ENCODE measurements around the gene EML4.
"Not testable (repeated sequence)": the region's sequence is repeated elsewhere in the genome, so short reads cannot be mapped to it uniquely, and the experiment has no call there.

EML4 gene, protein sequence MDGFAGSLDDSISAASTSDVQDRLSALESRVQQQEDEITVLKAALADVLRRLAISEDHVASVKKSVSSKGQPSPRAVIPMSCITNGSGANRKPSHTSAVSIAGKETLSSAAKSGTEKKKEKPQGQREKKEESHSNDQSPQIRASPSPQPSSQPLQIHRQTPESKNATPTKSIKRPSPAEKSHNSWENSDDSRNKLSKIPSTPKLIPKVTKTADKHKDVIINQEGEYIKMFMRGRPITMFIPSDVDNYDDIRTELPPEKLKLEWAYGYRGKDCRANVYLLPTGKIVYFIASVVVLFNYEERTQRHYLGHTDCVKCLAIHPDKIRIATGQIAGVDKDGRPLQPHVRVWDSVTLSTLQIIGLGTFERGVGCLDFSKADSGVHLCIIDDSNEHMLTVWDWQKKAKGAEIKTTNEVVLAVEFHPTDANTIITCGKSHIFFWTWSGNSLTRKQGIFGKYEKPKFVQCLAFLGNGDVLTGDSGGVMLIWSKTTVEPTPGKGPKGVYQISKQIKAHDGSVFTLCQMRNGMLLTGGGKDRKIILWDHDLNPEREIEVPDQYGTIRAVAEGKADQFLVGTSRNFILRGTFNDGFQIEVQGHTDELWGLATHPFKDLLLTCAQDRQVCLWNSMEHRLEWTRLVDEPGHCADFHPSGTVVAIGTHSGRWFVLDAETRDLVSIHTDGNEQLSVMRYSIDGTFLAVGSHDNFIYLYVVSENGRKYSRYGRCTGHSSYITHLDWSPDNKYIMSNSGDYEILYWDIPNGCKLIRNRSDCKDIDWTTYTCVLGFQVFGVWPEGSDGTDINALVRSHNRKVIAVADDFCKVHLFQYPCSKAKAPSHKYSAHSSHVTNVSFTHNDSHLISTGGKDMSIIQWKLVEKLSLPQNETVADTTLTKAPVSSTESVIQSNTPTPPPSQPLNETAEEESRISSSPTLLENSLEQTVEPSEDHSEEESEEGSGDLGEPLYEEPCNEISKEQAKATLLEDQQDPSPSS

GRCh38 chr2:42169100-42169873 lies at the start of gene EML4:
Gene EML4 (plus strand): TSS chr2:42169353. CDS start chr2:42169612, 259 bp downstream.
- DNase-seq = peak; percentile 94

DNA sequence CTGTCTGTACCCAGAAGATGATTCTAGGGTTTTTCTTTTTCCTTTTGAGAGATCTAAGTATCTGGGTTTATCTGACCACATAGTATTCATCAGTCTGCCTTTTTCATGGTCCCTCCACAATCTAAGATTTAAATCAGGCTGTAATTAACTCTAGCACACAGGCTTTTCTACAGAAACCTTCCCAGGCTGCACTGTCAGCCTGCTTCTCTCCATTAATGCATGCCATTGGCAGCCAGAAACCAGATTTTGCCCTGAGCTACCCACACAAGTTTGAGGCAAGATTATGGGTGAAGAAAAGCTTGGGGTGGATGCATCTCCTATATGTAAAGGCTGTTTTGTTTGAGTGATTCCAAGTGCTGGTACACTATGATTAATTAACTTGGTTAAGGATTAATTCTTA lies 45.7 kb upstream of the EML4 start:
- DNase-seq = no peak

- DNase-seq = no peak
Measured at GRCh38 chr2:42124011-42124785, 45.0 kb upstream of the EML4 start.

DNA sequence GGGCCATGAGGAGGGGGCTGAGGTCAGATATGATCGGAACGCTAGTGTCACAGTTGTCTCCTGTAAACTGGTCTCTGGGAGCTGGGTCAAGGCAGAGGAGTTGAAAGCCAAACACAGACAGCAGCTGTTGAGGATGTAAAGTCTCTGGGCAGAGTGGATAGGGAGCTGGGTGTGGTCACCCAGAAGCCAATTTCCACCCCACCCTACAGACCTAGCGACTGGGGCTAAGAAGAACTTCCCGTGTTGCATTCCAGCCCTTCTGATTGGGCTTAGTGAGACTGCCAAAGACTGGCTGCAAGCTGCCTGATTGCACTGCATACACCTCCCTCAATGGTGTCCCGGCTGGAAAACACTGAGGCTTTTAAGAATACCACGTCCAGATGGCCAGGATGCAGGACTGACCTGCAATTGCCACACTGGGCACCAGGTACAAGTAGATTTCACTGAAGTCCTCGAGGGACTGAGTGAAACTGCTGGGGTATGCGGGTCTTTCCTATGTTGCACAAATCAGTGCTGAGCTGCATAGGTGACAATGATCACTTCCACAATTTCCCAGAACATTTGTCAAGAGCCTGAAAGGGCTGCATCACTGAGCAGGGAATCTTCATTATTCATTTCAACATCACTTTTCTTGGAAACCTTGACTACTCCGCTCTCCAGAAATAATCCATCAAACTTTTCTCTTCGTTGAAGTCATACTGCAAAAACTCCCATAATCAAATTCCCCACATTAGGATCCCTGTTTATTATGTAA lies 43.1 kb upstream of the EML4 start:
- peak; percentile 57 for DNase-seq

GRCh38 chr2:42126873-42127272 lies 42.3 kb upstream of the EML4 start:
- DNase-seq = not testable (repeated sequence)

GRCh38 chr2:42127425-42128424 lies 41.4 kb upstream of the EML4 start:
- DNase-seq = no peak

DNA sequence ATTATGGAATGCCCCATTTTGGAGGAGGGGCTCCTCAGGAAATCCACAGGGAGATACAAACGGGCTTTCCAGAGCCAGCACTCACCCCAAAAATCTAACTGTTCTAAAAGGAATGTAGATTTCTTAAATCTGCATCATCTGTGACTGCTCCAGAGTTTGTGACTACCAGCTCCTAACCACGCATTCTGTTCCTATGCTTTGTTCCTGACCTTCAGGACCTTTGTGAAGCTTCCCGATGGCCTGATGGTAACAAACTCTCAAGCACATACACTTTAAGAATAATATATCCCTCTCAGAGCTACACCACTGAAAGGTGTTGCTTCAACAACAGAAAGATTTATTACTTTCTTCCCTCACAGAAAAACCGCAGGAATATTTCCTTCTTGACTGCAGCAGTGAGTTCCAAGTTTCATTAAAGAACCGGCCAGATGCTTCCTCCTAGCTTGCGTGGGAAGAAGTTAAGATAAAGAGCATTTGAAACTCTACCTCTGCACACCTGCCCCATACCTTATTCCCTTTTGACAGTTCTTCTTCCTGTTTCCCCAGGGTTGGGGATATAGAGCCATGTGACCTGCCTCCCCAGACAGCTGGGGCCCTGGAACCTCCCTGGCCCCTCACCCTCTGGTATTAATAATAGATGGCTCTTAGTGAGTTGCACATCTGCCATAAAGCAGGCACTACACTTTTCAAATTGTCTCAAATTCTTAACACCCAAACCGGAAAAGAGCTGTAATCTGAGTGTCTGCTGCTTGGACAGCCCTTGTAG lies 40.2 kb upstream of the EML4 start:
- DNase-seq = no peak

GRCh38 chr2:42129487-42129852 lies 39.7 kb upstream of the EML4 start:
- no peak for DNase-seq

DNA sequence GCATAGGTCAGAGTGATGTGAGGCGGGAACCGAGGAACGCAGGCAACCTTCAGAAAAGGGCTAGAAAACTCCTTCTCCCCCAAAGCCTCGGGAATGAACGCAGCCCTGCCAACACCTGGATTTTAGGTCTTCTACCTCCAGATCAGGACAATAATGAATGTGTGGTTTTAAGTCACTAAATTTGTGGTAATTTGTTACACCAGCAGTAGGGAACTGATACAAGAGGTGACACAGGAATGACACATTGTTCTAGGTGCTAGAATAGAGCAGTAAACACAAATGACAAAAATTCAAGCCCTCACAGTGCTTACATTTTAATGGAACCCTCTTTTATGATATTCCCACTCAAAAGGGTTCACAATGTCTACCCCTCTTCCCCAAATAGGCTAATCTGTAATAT lies 39.2 kb upstream of the EML4 start:
- no peak for DNase-seq

- DNase-seq = not testable (repeated sequence)
Measured at GRCh38 chr2:42130858-42131257, 38.3 kb upstream of the EML4 start.

GRCh38 chr2:42132191-42132965 lies 36.8 kb upstream of the EML4 start:
- no peak for DNase-seq

DNA sequence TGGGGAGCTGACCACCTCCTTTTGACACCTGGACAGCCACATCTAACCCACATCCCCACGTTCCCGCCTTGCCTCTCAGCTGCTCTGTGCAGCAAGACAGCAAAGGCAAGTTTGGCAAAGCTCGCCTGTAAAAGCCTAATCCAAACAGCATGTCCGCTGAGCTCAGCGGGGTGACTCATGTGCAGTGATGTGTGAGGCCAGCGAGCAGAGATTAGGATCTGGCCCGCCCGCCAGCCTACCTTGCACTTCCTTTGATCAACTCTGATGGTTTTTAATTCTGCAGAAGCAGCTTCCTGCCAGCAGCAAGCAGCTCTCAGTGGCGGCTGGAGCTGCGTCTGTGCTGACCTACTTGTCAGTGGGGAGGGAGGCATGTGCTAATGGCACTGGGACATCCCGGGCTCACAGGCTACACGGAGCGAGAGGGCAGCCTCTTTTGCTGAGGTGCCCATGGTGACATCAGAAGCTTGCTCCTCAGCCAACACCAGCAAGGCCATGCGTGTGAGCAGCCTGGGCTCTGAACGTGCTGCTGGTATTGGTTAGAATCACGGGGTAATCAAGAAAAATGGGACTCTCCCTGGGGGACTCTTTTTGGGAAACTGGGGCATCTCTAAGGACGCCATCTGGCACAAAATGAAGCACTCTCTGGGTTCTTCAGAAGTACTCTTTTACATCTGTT lies 36.0 kb upstream of the EML4 start:
- DNase-seq = peak; percentile 81

GRCh38 chr2:42133771-42134195 lies 35.4 kb upstream of the EML4 start:
- no peak for DNase-seq

DNA sequence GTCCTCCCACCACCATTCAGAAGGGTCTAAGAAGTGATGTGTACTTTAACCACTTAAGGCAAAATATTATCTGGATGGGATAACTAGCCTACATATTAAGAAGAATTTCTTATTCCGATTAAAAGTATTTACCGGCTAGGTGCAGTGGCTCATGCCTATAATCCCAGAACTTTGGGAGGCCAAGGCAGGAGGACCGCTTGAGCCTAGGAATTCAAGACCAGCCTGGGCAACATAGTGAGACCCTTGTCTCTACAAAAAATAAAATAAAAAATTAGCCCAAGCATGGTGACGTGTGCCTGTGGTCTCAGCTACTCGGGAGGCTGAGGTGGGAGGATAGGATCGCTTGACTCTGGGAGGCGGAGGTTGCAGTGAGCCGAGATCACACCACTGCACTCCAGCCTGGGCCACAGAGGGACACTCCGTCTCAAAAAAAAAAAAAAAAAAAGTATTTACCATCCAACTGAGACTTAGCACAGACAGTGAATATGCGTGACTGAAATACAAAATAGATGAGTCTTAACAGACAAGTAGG lies 34.7 kb upstream of the EML4 start:
- DNase-seq = not testable (repeated sequence)

DNA sequence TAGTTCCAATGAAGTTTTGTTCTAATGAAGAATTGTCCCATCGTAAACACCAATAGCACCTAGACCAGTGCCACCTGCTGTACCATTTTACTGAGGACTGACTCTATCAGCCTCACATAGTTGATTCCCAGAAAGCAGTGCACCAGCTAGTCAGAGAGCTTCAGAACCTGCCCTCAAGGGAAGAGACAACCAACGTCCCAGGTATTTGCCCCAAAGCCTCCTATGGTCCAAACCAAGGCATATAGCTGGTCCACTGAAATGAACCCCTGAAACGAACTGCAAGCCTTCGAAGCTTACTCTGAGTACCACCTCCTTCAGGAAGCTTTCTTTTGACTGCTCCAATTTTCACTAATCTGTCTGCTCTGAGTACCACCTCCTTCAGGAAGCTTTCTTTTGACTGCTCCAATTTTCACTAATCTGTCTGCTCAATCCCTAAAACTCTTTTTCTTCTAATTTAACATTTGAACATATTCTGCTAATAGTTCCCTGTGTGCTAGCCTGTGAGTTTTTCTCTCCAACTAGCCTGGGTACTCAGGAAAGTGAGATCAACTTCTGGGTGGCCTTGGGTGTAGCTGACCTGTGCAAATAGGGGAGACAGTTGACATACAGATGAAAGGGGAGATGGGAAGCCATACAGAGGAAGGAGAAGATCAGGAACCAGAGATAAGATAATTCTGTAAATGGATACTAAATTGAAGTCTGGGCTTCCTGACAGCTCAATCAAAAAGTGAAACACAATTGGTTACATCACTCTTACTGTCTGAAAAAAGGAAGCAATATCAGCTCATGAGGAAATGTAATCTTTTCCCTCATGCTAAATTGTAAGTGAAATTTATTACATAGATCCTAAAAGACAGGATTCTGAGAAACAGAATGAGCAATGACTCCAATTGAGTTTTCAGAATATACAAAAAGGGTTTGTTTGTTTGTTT lies 33.5 kb upstream of the EML4 start:
- no peak for DNase-seq

GRCh38 chr2:42136782-42137124 lies 32.4 kb upstream of the EML4 start:
- DNase-seq = no peak

Measured in left hindlimb (tissue), 1 donor.